SK-N-SH treated with all-trans-retinoic acid at 6 μM for 48 hours (cell line): Measurements from ENCODE around the gene USP14.

Experiments used
- CSDC2 ChIP-seq: fragments of 250-450 bp; sonication (Bioruptor Pico); IDR thresholded peaks from 2 replicates; pipeline ENCODE4 v1.5.0; 2020; ENCODE audit warnings: mild to moderate bottlenecking, moderate library complexity
- ESRRG ChIP-seq: fragments of 250-450 bp; sonication (Bioruptor Pico); IDR thresholded peaks from 2 replicates; pipeline ENCODE4 v1.6.1; 2021; ENCODE audit warnings: mild to moderate bottlenecking
- TF ChIP-seq, protein P1 (sequence below): fragments of 250-450 bp; sonication (Bioruptor Pico); IDR thresholded peaks from 2 replicates; pipeline ENCODE4 v1.8.0; 2020; ENCODE audit warnings: mild to moderate bottlenecking, moderate library complexity, borderline replicate concordance

DNA sequence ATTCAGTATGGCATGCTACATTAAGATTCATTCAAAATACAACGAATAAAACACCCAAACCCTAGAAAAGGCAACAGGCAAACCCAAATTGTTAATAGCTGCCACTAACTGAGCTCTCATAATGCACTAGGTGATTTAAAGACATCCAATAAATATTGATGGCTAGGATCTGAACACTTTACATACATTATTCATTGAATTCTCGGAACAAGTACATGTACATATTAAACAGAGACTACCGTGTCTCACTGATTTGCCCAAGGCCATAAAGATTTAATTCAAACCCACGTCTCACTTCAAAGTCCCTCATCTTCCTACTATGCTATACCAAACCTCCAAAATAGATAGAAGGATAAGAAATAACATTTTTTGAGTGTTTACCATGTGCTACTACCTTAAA, 67.4 kb downstream of the USP14 start:
- TF ChIP-seq, protein P1, sequence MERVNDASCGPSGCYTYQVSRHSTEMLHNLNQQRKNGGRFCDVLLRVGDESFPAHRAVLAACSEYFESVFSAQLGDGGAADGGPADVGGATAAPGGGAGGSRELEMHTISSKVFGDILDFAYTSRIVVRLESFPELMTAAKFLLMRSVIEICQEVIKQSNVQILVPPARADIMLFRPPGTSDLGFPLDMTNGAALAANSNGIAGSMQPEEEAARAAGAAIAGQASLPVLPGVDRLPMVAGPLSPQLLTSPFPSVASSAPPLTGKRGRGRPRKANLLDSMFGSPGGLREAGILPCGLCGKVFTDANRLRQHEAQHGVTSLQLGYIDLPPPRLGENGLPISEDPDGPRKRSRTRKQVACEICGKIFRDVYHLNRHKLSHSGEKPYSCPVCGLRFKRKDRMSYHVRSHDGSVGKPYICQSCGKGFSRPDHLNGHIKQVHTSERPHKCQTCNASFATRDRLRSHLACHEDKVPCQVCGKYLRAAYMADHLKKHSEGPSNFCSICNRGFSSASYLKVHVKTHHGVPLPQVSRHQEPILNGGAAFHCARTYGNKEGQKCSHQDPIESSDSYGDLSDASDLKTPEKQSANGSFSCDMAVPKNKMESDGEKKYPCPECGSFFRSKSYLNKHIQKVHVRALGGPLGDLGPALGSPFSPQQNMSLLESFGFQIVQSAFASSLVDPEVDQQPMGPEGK (CRISPR knock-in tag), result no peak
- no peak for TF ChIP-seq ESRRG
- TF ChIP-seq CSDC2 (CRISPR knock-in tag), result no peak
